ENCODE data around the gene RBM4B.
"Not testable (repeated sequence)": the region's sequence is repeated elsewhere in the genome, so short reads cannot be mapped to it uniquely, and the experiment has no call there.

The RBM4B gene

GRCh38 chr11:66641834-66642233, 35.9 kb downstream of the RBM4B start:
- DNase-seq (ENCODE audit: low read depth in 3 of 3): no peak

- not testable (repeated sequence) for DNase-seq (ENCODE audit: low read depth in 3 of 3)
These were observed 37.8 kb downstream of the RBM4B start for GRCh38 chr11:66639814-66640340.

- DNase-seq (ENCODE audit: low read depth in 3 of 3): no peak
These were observed 38.4 kb downstream of the RBM4B start for GRCh38 chr11:66639066-66639813.

- DNase-seq (ENCODE audit: low read depth in 3 of 3): peak; percentile 92 to 96 (median 93)
These were observed 39.3 kb downstream of the RBM4B start, which contains the start of gene RBM4 for GRCh38 chr11:66638177-66639065. TSS of gene RBM4 (plus strand) at chr11:66638703. CDS start at chr11:66639712, 1,009 bp downstream.

GRCh38 chr11:66637557-66638176, 40.0 kb downstream of the RBM4B start:
- no peak for DNase-seq (ENCODE audit: low read depth in 3 of 3)

GRCh38 chr11:66636411-66636810, 41.3 kb downstream of the RBM4B start:
- no peak for DNase-seq (ENCODE audit: low read depth in 3 of 3)

- no peak for DNase-seq (ENCODE audit: low read depth in 3 of 3)
These were observed 44.7 kb downstream of the RBM4B start for GRCh38 chr11:66632952-66633351.

- DNase-seq (ENCODE audit: low read depth in 3 of 3): no peak
These were observed 45.8 kb downstream of the RBM4B start for GRCh38 chr11:66631883-66632282.

- no peak for DNase-seq (ENCODE audit: low read depth in 3 of 3)
These were observed 48.3 kb downstream of the RBM4B start for GRCh38 chr11:66629356-66629755.

GRCh38 chr11:66628061-66628603, 49.6 kb downstream of the RBM4B start:
- no peak for DNase-seq (ENCODE audit: low read depth in 3 of 3)

GRCh38 chr11:66626926-66627325, 50.8 kb downstream of the RBM4B start:
- no peak for DNase-seq (ENCODE audit: low read depth in 3 of 3)

- no peak for DNase-seq (ENCODE audit: low read depth in 3 of 3)
These were observed 51.3 kb downstream of the RBM4B start for GRCh38 chr11:66626382-66626781.

- DNase-seq (ENCODE audit: low read depth in 3 of 3): no peak
These were observed 51.9 kb downstream of the RBM4B start for GRCh38 chr11:66625752-66626149.

- no peak for DNase-seq (ENCODE audit: low read depth in 3 of 3)
These were observed 52.5 kb downstream of the RBM4B start for GRCh38 chr11:66625041-66625751.

GRCh38 chr11:66624450-66624849, 53.2 kb downstream of the RBM4B start:
- DNase-seq (ENCODE audit: low read depth in 3 of 3): no peak

GRCh38 chr11:66619080-66619554, 58.6 kb downstream of the RBM4B start:
- no peak for DNase-seq (ENCODE audit: low read depth in 3 of 3)

- no peak for DNase-seq (ENCODE audit: low read depth in 3 of 3)
These were observed 60.4 kb downstream of the RBM4B start for GRCh38 chr11:66617155-66617834.

GRCh38 chr11:66616379-66617154, 61.1 kb downstream of the RBM4B start, which contains the start of gene RBM14:
TSS of gene RBM14 (plus strand) at chr11:66616630. CDS start at chr11:66616721, 91 bp downstream.
- DNase-seq (ENCODE audit: low read depth in 3 of 3): peak; percentile 97 to 98 (median 97)
